HG03280 (cell line): ENCODE results near the gene MCL1.
"Not testable (repeated sequence)": the region's sequence is repeated elsewhere in the genome, so short reads cannot be mapped to it uniquely, and the experiment has no call there.

Source experiments
- ATAC-seq: cut with Tn5 transposase; IDR thresholded peaks from one replicate; pipeline ENCODE4 v1.9.1; 2021; ENCODE audit warnings: mild to moderate bottlenecking, moderate library complexity; ENCODE audit not compliant: unreplicated experiment

MCL1 gene

GRCh38 chr1:150573648-150574071 is 5.8 kb downstream of the MCL1 start:
- ATAC-seq, result not testable (repeated sequence)

GRCh38 chr1:150572918-150573647 is 6.3 kb downstream of the MCL1 start:
- no peak for ATAC-seq

- no peak for ATAC-seq
These were observed 10.8 kb downstream of the MCL1 start for GRCh38 chr1:150568594-150568966.

- peak; percentile 16 for ATAC-seq
These were observed 11.5 kb downstream of the MCL1 start for GRCh38 chr1:150567717-150568593.

- ATAC-seq, result peak; percentile 28
These were observed 12.1 kb downstream of the MCL1 start for GRCh38 chr1:150567341-150567716.

- no peak for ATAC-seq
These were observed 12.6 kb downstream of the MCL1 start for GRCh38 chr1:150566589-150567340.

GRCh38 chr1:150565240-150565991 is 14.0 kb downstream of the MCL1 start:
- ATAC-seq, result not testable (repeated sequence)

GRCh38 chr1:150564051-150564991 is 15.1 kb downstream of the MCL1 start:
- ATAC-seq, result no peak

GRCh38 chr1:150563340-150564038 is 15.9 kb downstream of the MCL1 start:
- ATAC-seq, result peak; percentile 13

- peak; percentile 39 for ATAC-seq
These were observed 16.7 kb downstream of the MCL1 start for GRCh38 chr1:150562446-150563339.

GRCh38 chr1:150561974-150562445 is 17.4 kb downstream of the MCL1 start:
- ATAC-seq, result peak; percentile 42

- no peak for ATAC-seq
These were observed 18.0 kb downstream of the MCL1 start for GRCh38 chr1:150561254-150561973.

- peak; percentile 29 for ATAC-seq
These were observed 18.7 kb downstream of the MCL1 start for GRCh38 chr1:150560576-150561253.

- ATAC-seq, result no peak
These were observed 19.4 kb downstream of the MCL1 start for GRCh38 chr1:150560011-150560438.

GRCh38 chr1:150559656-150560010 is 19.8 kb downstream of the MCL1 start:
- no peak for ATAC-seq

- no peak for ATAC-seq
These were observed 20.4 kb downstream of the MCL1 start for GRCh38 chr1:150558761-150559655.
